Epithelial cell of prostate (primary cell): ENCODE measurements around the gene FAM168A.
"Not testable (repeated sequence)": the region's sequence is repeated elsewhere in the genome, so short reads cannot be mapped to it uniquely, and the experiment has no call there.

Experiments used
- DNase-seq: peaks from one replicate; pipeline ENCODE4 v3.0.0-alpha.2; 2011; ENCODE audit warnings: low read depth, low spot score
- H3K27ac ChIP-seq: fragments of 450-650 bp; 2 replicates; pipeline ENCODE4 v1.5.1; 2017; ENCODE audit warnings: mild to moderate bottlenecking

Gene FAM168A

DNA sequence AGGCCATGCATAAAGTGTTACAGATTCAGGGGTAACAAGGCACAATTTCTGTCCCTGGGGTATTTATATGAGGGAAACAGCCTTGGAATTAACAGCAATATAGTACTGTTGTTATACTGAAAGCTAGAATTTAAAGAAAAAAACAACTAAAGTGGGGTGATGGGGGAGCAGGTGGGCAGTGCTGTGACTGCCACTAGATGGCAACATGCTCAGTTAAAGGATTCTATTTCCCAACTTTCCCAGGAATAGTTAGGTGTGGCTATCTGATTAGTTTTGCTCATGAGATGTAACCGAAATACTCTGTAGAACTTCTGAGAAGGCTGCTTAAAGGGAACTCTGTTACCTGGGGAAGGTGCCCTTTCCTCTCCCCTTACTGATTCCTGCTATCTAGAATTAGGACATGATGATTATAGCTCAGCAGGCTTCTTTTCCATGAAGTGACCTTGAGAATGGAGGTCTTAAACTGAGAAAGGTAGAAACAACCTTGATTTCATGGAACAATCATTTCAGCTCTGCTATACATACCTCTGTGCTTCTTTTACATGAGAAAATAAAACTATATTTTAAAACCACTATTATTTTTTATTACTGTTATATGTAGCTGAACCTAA is 119.1 kb downstream of the FAM168A start:
- no peak overlapping the region for H3K27ac ChIP-seq
- DNase-seq, result no peak

GRCh38 chr11:73477518-73477917 is 120.4 kb downstream of the FAM168A start:
- H3K27ac ChIP-seq, result no peak overlapping the region
- no peak for DNase-seq

GRCh38 chr11:73475549-73476095 is 122.3 kb downstream of the FAM168A start:
- H3K27ac ChIP-seq, result no peak overlapping the region
- no peak for DNase-seq

DNA sequence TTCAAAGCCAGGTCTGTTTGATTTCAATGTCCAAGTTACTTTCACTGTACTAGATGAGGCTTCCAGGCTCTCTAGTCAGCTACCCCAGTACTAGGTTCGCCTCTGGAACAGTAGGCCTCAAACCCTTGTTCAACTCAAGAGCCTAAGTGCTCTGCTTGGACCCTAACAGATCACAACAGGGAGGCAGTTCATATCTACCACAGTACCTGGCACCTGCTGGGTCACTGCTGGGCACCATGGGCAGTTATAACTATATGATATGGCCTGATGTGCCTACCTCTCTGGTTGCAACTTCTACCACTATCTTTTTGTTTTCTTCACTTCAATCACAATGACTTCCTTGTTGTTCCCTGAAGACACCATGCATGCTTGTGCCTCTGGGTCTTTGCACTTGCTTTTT is 124.7 kb downstream of the FAM168A start:
- no peak overlapping the region for H3K27ac ChIP-seq
- no peak for DNase-seq

- not testable (repeated sequence) for H3K27ac ChIP-seq, DNase-seq
These were observed 127.8 kb downstream of the FAM168A start for GRCh38 chr11:73470036-73470612.

DNA sequence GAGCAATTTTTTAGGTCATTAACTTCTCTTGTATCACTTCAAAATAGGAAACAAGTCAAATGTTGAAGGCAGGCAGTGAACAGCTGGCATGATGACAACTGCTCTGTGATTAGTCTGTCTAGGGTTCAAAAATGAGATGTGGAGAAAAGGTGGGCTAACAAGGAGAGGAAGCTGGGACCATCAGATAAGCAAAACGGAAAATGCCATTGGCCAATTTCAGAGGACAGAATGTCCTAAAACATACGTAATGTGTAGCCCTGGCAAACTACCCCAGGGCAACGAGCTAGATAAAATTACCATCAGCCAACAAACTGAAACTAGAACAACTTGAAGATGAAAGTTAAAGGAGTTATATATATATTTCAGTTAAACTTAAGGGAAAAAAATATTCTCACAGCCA is 128.5 kb downstream of the FAM168A start:
- no peak for DNase-seq
- no peak overlapping the region for H3K27ac ChIP-seq

DNA sequence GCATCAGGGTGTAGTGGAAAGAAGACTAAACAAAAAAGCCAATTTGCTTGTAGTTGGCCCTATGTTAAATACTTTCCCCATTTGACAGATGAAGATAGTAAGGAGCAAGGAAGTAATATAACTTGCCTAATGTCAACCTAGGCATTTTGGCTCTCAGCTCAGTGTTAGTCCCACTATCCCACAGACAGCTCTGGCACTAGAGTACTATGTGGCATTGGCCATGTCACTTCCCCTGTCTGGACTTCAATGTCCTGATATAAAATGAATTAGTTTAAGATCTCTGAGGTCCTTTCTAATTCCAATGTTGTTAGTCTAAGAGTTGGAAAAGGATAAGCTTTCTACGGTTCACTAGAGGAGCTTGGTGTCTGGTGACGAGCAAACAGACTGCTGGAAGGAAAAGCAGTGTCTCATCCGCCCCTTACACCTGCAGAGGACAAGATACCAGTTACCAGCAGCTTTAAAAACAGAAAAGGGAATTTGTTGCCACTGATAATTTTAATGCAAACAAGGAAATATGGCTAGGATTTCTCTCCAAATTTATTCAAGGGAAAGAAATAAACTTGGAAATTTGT is 129.2 kb downstream of the FAM168A start:
- H3K27ac ChIP-seq, result no peak overlapping the region
- DNase-seq, result no peak

- DNase-seq, result no peak
- no peak overlapping the region for H3K27ac ChIP-seq
These were observed 130.4 kb downstream of the FAM168A start for GRCh38 chr11:73467505-73467904.

DNA sequence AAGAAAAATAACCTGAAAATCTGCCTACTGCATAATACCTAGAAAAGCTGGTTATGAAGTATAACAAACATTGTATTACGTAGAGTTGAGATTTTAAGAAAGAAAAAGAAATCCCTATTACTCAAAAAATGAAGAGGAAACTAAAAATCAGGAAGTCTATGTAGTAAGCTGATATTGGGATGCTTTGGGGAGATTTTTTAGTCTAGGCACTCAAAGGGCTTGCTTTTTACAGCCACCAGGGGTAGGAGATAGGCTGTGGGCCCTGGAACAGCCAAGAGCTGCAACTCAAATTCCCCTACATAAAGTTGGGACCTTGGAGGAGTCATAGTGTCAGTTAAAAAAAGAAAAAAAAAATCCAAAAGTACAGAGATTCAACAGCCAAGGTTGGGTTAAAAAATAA is 131.3 kb downstream of the FAM168A start:
- no peak for DNase-seq
- H3K27ac ChIP-seq, result no peak overlapping the region

GRCh38 chr11:73465871-73466270 is 132.0 kb downstream of the FAM168A start:
- H3K27ac ChIP-seq, result no peak overlapping the region

GRCh38 chr11:73465023-73465675 is 132.8 kb downstream of the FAM168A start:
- no peak for DNase-seq
- no peak overlapping the region for H3K27ac ChIP-seq

More at GRCh38 chr11:73465871-73466270, 132.0 kb downstream of the FAM168A start:
- DNase-seq, result no peak

- no peak overlapping the region for H3K27ac ChIP-seq
- no peak for DNase-seq
These were observed 133.6 kb downstream of the FAM168A start for GRCh38 chr11:73464347-73464746.

DNA sequence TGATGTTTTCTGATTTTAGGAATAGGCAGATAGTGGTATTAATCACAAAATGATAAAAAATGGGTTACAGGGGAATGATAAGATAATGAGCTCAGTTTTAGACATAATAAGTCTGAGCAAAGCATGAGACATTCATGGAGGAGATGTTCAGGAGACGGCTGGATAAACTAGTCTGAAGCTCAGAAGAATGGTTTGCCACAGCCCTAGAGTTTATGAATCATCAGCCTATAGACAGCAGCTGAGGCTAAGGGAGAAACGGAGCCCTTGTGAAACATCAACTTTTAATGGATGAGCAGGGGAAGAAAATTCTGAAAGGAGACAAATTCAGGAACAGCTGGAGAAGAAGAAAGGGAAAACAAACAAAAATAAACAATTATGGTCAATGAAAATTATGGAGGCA is 134.6 kb downstream of the FAM168A start:
- no peak overlapping the region for H3K27ac ChIP-seq
- peak; percentile 10 for DNase-seq

- no peak for DNase-seq
- no peak overlapping the region for H3K27ac ChIP-seq
These were observed 135.9 kb downstream of the FAM168A start for GRCh38 chr11:73461964-73462363.

- no peak for DNase-seq
- no peak overlapping the region for H3K27ac ChIP-seq
These were observed 136.5 kb downstream of the FAM168A start for GRCh38 chr11:73461335-73461840.

- no peak overlapping the region for H3K27ac ChIP-seq
These were observed 139.7 kb downstream of the FAM168A start for GRCh38 chr11:73458201-73458600.

DNA sequence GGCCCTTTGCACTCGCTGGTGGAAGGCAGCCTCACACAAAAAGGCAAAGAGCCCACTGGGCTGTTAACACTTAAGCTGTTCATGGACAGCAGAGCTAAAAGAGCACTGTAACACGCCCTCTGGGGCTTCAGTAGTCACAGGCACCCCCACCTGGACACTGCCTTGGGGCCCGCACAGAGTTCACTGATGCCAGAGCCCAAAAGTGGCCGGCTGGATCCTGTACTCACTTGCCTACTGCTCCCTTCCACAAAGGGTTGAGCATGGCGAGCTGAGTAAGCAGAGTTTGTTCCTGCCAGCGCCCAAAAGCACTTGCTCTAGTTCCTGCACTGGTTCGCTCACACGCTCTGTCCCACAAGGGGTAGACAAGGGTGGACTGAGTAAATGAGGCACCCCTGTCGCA is 142.9 kb downstream of the FAM168A start:
- H3K27ac ChIP-seq, result no peak overlapping the region
- DNase-seq, result no peak

More at GRCh38 chr11:73458201-73458600, 139.7 kb downstream of the FAM168A start:
- no peak for DNase-seq

- no peak overlapping the region for H3K27ac ChIP-seq
- DNase-seq, result no peak
These were observed 144.3 kb downstream of the FAM168A start for GRCh38 chr11:73453562-73453961.

GRCh38 chr11:73452726-73453125 is 145.2 kb downstream of the FAM168A start:
- no peak for DNase-seq
- no peak overlapping the region for H3K27ac ChIP-seq

DNA sequence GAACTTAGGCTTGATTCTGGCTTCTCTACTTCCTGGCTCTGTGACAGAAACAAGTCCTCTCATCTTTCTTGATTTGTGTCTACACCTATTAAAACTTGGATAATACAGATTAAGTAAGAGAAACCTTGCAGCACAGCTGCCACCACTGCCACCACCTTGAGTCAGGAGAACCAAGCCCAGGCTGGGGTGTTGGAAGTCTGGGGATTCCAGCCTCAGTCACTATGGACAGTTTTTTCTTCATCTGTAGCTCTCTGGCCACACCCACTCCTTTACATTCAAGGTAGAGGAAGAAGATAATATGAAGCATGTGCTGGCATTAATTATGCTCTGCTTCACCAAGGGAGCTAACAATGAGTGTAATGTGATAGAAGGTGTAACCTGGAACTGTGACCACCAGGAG is 146.0 kb downstream of the FAM168A start:
- no peak overlapping the region for H3K27ac ChIP-seq
- DNase-seq, result no peak

- no peak overlapping the region for H3K27ac ChIP-seq
- DNase-seq, result no peak
These were observed 151.1 kb downstream of the FAM168A start for GRCh38 chr11:73446766-73447165.
